ENCODE data around the gene TNIP2.
"Not testable (repeated sequence)": the region's sequence is repeated elsewhere in the genome, so short reads cannot be mapped to it uniquely, and the experiment has no call there.

TNIP2 gene

DNA sequence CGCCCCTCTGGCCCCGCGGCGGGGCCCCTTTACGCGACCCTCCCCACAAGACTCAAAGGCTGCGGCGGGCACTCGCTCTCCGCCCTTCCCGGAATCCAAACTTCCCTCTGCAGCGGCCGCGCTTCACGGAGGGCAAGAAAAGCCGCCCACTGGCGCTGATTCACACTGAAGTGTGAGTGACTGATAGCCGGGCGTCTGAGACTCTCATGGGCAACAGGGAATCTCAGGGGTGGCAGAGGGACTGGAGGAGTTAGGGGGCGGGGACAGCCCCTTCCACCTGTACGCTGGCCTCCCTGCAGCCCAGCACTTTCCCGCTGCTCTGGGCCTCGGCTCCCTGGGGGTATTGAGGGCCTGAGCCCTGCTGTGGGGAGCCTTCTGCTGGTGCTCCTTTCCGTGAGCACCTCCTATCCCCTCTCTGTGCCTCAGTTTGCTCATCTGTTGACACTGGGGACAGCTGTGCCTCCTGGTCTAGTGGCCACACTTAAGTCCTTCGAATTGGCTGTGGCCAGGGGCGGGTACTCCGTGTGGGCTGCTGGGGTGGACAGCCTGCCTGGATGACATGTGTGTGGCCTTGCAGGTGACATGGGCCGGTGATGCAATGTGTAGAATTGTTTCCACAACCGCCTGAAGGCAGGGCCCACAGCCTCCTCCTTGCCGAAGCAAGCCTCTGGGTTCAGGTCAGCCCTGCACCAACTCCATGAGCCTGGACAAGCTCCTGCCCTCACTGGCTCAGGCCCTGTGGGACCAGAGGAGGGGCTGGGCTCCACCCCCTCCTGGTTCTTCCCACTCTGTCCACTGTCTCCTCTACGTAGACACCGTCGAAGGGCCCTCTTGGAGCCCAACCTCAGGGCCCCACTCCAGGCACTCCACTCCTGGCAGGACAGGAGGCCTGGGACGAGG is 37.7 kb upstream of the TNIP2 start:
- DNase-seq = peak; percentile 52 to 57

DNA sequence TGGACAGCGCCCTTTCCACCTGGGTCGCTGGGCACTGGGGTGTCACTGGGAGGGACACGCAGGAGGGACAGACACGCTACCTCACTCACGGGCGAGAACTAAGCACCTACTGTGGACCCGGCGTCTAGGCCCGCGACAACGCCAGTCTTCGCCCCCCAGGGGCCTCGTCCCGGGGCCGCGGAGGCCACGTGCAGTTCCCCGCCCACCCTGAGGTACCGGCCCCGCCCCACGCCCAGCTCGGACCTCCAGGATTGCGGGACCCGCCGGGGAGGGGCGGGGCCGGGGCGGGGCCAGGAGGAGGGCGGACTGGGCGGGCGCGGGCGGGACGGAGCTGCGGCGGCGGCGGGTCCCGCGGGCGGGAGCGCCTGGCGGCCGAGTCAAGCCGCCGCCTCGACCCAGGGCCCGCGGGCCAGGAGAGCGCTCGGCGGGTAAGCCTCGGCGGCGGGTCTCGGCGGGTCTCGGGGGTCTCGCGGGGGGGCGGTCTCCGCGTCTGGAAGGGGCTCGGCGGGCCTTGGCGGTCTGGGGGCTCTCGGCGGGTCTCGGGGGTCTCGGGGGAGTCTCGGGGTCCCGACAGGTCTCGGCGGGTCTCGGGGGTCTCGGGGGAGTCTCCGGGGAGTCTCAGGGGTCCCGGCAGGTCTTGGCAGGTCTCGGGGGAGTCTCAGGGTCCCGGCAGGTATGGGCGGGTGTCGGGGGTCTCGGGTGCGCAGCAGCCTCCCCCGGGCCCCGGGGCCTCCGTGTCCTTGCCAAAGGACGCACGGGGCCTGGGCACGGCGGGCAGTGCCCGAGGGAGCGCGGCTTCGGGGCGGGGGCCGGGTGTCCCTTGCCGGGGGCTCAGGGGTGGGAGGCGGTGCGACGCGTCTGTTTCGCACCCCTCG is 36.8 kb upstream of the TNIP2 start, which contains the start of gene SH3BP2:
TSS of gene SH3BP2 (plus strand) at position 375 of the 875 bp plus-strand sequence. CDS start 27,533 bp downstream, outside the sequence.
- peak in 1 of 2 experiments; percentile 45 for DNase-seq

DNA sequence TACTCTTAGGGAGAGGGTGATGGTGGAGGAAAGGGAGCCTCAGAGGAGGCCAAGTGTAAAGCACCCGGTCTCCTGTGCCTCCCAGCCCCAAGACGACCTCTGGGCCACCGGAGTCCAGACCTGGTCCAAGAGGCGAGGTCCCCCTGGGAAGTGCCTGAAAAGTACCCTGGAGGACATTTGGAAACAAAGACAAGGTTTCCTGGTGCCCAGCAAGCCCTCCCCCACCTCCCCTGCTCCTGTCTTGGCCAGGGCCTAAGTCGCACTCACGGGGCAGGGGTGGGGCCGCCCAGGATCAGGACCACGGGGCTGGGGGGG is 36.2 kb upstream of the TNIP2 start:
- no peak for DNase-seq

DNA sequence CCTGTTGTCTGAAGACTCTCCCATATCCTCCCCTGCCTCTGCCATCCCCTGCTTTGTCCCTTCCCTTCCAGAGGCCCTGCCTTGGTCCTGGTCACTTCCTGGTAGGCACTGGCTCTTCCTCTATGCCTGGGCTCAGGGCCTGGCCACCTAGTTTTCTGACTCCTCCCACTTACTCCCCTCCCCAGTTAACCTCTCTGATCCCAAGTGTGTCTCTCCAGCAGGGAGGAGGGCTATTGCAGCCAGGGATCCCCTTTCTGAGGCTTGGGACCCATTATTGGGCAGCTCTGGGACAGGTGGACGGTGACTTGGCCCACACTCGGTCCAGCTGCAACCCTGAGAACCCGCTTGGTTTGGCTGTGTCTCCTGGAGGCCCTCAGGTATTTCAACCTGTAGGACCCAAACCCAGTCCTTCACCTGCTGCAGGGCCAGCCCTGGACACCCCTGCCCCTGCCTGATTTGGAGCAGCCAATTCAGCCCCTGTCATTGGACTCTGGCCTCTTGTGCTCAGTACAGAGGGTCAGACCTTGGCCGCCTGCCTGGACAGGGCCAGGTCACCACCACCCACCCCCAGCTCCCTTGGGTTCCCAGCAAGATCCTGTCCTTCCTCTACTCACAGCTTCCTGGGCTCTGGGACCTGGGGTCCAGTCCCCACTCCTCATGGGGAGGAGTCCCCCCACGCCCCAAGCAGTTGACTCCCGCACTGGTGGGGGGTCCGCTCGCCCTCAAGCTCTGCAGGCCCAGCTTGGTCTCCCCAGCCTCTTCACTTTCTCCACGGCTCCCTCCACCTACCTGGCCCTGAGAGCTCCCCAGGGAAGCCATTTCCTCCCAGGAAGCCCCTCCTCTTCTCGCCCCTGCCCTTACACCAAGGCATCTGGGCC is 35.6 kb upstream of the TNIP2 start:
- no peak for DNase-seq

DNA sequence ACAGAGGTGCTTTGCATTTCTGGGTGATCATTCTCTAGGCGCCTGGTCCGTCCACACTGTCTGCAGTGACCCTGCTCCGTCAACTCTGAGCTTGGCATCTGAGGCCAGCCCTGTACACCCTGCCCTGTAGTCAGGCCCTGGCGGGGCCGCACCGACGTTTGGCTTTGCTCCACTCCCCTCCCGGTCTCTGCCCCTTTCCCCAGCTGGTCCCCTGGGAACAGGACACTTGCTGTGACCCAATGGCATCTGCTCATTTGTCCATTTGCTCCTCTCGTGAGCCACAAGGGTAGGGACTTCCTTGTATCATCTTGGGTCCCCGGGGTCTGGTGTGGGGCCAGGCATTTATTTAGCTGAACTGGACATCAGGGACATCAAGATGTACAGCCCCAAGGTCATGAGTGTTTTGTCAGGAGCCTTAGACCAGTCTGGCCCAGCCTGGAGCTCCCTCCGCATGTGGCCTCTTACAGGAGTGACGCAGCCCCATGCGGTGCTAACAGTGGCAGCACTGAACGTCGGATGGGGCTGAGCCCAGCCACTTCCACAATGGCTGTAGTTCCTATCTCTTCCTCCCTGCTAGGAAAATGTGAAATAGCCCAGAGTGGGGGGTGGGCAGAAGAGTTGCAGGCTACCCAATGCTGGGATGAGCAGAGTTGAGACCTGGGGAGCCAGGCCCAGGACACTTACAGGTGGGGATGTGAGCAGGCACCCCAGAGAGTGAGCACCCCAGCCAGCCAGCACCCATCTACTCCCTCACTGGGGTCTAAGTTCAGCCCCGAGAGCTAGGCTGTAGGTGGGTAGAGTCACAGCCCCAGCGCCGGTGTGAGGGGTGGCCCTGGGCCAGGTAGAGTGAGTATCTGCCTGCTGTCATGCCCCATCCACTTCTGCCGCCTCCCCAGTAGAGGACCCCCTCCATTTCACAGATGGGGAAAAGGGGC is 34.7 kb upstream of the TNIP2 start:
- no peak for DNase-seq

DNA sequence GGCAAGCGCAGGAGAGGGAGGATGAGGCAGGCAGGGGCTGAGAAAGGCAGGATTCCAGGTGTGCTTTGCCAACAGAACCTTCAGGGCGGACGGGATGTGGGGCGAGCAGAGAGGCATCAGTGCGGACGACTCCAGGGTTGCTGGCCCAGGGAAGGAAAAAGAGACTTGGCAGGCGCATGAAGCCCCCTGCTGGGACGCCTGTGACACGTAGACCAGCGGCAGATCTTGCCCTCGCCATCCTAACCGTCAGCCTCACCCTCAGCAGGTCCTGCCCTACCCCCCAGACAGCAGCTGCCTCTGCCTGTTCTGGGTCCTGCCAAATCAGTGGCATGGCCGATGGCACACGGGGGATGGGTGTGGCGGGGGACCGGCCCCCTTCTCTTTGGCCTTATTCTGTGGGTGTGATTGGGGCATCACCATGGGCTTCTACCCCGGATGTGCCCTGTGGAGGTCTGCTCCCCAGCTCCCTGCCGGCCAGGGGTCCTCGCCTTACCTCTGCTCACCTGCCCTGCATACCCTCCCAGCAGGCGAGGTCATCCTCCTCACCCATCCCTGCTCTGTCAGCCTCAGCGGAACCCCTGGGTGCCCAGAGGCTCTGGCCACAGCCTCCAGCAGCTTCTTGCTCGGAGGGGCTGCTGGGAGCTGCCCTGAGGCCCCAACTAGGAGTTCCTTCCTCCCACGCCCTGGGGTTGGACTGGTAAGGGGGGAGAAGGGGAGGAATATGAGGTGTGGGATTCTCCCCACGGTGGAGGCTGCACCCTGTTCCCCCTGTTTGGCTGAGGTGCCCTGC is 33.9 kb upstream of the TNIP2 start:
- DNase-seq = no peak

DNA sequence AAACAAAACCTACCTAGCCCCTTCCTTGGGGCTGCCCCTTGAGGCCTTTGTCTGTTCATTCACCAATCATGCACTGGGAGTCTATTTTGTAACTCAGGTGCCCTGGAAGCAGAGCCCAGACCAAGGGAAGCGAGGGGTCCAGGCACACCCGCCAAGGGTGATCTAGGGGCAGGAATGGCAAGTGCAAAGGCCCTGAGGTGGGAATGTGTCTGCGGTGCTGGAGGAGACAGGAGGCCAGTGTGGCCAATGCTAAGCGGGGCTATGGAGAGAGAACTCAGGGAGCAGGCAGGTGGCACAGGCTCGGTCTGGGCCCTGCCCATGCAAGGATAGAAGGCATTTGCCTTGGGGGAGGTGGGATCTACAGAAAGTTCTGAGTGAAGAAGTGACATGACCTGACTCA is 33.2 kb upstream of the TNIP2 start:
- no peak for DNase-seq

DNA sequence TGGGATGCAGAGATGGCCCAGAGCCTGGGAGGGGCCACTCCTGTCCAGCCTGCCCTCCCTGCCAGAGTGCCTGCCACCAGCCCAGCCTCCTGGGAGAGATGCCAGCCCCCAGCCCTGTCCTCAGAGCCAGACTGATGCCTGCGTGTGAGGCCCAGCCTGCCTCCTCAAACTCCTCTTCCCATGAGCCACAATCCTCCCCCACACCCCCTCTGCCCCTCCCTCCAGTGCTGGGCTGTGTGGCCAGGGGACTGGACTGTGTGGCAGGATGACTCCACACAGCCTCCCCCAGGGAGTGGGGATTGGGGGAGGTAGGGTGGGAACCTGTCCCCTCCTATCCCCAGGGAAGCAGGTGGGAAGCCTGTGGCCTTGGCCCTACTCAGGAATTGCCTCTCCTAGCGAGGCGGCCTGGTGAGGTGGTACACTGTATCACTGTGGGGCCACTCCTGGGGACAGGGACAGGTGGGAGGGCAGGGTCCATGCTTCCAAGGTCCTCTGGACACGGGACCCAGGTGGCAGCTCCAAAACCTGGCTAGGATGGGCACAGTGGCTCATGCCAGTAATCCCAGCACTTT is 32.5 kb upstream of the TNIP2 start:
- no peak for DNase-seq

DNA sequence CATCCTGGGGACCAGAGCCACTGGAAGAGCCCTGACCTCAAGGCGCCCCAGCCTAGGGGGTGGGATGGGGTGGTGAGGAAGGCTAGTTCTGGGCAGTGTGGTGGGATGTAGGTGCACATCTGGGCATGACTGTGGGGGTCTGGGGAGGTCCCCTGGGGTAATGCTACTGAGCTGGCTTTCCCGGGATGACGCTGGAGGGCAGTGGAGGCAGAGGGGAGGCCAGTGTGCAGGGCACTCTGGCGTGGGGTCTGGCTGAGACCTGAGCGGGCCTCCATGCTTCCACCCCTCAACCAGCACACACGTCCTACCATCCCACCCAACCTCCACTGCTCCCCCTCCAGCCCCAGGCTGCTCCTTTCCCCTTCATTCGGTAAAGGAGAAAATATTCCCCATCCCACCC is 32.0 kb upstream of the TNIP2 start:
- no peak for DNase-seq

DNA sequence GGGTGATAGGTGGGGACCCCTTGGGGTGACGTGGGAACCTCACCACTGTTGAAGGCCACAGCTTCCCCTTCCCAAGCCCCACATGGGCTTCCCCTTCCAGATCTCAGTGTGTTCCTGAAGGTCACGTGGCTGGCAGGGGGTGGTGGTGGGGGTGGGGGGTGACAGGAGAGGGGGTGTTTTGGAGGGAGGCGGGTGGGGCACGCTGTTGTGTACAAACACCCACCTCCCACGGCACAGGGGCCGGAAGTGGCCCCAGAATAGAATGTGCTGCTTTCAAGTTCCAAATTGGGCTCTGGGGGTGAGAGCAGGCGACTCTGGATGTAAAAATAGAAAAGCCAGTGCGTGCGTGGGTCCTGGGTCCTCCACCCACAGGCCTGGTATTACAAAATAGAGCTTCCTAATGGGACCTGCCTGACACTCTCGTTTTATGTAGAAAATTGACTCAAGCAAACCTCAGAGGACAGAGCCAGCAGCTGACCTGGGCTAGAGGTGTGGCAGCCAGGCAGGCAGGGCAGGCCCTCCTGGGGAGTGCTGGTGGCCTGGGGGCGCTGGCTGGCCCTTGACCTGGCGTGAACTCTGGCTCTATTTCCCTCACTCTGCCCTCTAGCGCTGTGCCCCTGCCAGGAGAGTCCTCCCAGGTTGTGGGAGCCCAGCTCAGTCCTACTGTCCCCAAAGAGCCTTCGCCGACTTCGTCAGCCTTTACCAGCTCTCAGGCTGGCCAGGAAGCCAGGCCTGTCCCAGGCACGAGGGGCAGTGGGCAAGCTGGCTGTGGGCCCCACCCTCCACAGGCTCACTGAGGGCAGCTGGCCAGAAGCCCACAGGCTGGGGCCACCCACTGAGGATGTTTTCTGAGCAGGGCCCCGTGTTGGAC is 31.3 kb upstream of the TNIP2 start:
- peak; percentile 44 to 58 for DNase-seq

DNA sequence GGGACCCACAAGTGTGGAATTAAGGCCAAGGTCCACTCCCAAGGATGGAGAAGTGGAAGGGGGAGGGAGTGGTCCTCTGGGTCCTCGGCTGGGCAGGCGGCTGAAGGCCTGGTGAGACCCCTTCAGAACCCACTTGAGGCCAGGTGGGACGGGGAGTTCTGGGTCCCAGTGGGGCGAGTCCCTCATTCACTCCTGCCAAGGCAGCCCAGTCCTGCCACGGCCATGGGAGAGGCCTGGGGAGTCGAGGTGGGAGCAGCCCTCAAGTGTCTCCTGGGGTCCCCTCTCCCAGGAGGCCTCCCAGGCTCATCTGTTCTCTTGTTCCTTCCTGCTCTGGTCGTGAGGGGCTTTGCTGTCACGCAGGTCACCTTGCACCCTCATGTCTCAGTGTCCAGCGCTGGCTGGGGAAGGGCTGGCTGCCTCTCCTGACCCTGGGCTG is 30.7 kb upstream of the TNIP2 start:
- no peak for DNase-seq

DNA sequence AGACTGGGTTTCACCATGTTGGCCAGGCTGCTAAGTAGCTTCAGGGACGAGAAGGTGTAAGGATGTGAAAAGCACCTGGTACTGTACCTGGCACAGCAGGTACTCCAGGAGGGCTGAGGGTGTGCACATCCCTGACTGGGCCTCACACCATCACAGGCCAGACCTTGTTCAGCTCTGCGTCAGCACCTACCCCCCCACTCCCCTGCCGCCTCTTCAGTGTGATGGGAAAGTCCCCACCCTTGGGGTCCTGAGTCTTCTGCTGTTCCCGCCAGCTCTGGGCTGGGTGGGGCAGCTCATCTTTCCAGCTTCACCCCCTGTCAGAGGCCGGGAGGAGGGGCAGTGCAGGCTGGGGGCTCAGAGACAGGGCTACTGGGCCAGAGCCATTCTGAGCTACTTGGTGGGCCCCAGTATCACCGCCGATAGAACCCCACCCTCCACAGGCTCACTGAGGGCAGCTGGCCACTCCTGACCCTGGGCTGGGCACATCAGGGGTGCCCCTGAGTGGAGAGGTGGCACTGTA is 30.1 kb upstream of the TNIP2 start:
- DNase-seq = peak; percentile 78 to 83

DNA sequence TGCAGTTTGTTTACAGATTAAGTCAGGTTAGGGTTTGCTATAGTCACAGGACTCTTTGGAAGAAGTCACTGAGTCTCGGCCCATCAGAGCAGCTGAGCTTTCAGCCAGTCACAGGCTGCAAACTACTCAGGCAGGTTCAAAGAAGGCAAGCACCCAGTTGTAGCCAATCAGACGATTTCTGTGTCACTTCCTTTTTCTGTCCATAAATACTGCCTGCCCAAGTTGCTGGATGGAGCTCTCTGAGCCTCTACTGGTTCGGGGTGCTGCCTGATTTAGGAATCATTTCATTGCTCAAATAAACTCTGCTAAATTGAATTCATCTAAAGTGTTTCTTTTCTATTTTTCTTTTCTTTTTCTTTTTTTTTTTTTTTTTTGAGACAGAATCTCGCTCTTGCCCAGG is 29.5 kb upstream of the TNIP2 start:
- DNase-seq = no peak

DNA sequence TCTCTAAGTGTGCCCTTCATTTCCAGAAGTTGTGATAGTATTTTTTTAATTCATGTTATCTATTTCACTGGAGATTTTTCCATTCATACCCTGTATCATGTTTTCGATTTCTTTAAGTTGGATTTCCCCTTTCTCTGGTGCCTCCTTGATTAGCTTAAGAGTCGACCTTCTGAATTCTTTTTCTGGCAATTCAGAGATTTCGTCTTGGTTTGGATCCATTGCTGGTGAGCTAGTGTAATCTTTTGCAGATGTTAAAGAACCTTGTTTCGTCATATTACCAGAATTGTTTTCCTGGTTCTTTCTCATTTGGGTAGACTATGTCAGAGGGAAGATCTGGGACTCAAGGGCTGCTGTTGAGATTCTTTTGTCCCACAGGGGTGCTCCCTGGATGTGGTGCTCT is 27.7 kb upstream of the TNIP2 start:
- DNase-seq = no peak

DNA sequence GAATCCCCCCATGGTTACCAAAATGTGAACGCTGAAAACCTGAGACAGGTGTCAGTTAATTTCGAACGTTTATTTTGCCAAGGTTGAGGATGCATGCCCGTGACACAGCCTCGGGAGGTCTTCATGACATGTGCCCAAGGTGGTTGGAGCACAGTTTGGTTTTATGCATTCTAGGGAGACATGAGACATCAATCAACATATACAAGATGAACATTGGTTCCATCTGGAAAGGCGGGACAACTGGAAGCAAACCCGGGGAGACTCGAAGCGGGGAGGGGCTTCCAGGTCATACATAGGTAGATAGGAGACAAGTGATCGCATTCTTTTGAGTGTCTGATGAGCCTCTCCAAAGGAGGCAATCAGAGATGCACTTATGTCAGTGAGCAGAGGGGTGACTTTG is 25.8 kb upstream of the TNIP2 start:
- no peak for DNase-seq

DNA sequence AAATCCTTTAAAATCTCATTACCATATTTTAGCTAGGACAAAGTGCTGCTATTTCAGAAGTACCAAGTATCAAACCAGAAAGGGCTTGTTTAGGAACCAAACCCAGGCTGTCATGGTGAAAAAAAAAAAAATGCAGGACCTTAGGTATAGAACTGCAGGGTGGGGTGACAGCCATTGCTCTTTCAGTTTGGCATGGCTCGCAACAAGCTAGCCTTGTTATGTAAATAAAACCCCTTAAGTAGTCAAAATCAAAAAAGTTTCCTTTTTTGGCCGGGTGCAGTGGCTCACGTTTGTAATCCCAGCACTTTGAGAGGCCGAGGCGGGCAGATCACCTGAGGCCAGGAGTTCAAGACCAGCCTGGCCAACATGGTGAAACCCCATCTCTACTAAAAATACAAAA is 24.5 kb upstream of the TNIP2 start:
- not testable (repeated sequence) for DNase-seq

DNA sequence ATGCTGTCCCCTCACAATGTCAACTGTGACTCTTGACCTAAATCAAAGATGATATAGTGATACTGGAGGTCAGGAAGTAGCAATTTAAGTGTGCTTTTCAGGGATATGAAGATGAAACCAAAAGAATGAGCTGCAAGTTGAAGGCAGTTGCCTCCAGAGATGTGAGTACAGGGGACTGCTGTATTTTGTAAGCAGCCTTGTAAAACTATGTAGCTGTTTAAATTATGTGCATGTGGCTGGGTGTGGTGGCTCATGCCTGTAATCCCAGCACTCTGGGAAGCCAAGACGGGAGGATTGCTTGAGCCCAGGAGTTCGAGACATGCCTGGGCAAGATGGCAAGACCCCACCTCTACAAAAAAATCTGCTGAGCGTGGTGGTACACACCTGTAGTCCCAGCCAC is 15.1 kb upstream of the TNIP2 start:
- no peak for DNase-seq

DNA sequence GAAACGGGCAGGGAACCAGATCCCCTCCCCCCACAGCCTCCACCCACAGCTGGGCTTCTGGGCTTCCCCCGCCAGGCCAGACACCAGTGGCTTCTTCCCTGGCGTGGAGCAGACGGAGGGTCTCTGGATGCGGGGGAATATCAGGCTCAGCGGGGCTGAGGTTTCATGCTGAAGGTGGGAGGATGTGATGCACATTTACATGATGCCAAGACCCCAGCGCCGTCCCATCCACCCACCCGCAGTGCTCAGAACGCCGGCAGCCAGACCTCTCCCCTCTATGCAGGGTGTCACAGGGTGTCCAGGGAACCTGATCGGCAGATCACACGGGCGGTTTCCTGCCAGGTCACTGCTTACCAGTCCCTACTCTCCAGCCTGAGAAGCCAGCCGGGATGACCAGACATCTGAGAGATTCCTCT is 12.8 kb upstream of the TNIP2 start:
- DNase-seq = no peak

DNA sequence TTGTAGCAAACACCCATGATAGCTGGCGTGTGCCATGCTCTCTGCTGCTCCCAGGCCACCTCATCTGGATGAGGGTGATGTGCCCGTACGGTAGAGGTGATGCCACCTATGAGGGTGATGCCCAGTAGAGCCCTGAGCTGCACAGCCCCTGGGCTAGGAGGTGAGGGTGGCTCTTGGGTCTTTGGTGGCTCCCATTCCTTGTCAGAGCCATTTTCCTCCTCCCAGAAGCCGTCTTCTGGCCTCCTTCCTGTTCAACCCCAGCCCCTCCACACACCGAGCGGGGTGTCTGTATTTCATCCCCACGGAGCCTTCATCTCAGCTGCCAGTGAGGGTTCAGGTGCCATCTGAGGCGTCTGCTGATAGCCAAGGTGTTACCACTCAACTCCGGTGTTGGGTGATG is 12.0 kb upstream of the TNIP2 start:
- DNase-seq = no peak
